Measurements from ENCODE around the gene WDR44.
"Not testable (repeated sequence)": the region's sequence is repeated elsewhere in the genome, so short reads cannot be mapped to it uniquely, and the experiment has no call there.

Gene WDR44

GRCh38 chrX:118360429-118361125, 14.7 kb downstream of the WDR44 start:
- DNase-seq, result no peak

- DNase-seq, result no peak
Measured at GRCh38 chrX:118364261-118364660, 18.4 kb downstream of the WDR44 start.

- no peak for DNase-seq
Measured at GRCh38 chrX:118367338-118367737, 21.4 kb downstream of the WDR44 start.

GRCh38 chrX:118368398-118368797, 22.5 kb downstream of the WDR44 start:
- DNase-seq, result no peak

GRCh38 chrX:118370921-118371624, 25.2 kb downstream of the WDR44 start:
- no peak for DNase-seq

GRCh38 chrX:118373538-118373937, 27.6 kb downstream of the WDR44 start:
- DNase-seq, result no peak

- no peak for DNase-seq
Measured at GRCh38 chrX:118383120-118383519, 37.2 kb downstream of the WDR44 start.

- no peak for DNase-seq
Measured at GRCh38 chrX:118392716-118393115, 46.8 kb downstream of the WDR44 start.

- no peak for DNase-seq
Measured at GRCh38 chrX:118396113-118396512, 50.2 kb downstream of the WDR44 start.

GRCh38 chrX:118418811-118419251, 72.9 kb downstream of the WDR44 start:
- no peak for DNase-seq

GRCh38 chrX:118420462-118420861, 74.6 kb downstream of the WDR44 start:
- DNase-seq, result no peak

GRCh38 chrX:118423558-118423957, 77.7 kb downstream of the WDR44 start:
- DNase-seq, result no peak

- no peak for DNase-seq
Measured at GRCh38 chrX:118432799-118433198, 86.9 kb downstream of the WDR44 start.

GRCh38 chrX:118437283-118437682, 91.4 kb downstream of the WDR44 start:
- no peak for DNase-seq

- DNase-seq, result no peak
Measured at GRCh38 chrX:118448273-118448783, 102.4 kb downstream of the WDR44 start.

- no peak for DNase-seq
Measured at GRCh38 chrX:118455013-118455412, 109.1 kb downstream of the WDR44 start.

- peak; percentile 2 to 61 for DNase-seq
Measured at GRCh38 chrX:118459494-118459893, 113.6 kb downstream of the WDR44 start.

GRCh38 chrX:118464501-118464900, 118.6 kb downstream of the WDR44 start:
- DNase-seq, result no peak

GRCh38 chrX:118468122-118468521, 122.2 kb downstream of the WDR44 start:
- no peak for DNase-seq

- not testable (repeated sequence) for DNase-seq
Measured at GRCh38 chrX:118470721-118471347, 124.9 kb downstream of the WDR44 start.

GRCh38 chrX:118474586-118474985, 128.7 kb downstream of the WDR44 start:
- DNase-seq, result no peak

- no peak for DNase-seq
Measured at GRCh38 chrX:118475903-118476302, 130.0 kb downstream of the WDR44 start.

GRCh38 chrX:118480172-118480571, 134.3 kb downstream of the WDR44 start:
- DNase-seq, result no peak

- not testable (repeated sequence) for DNase-seq
Measured at GRCh38 chrX:118482384-118482783, 136.5 kb downstream of the WDR44 start.

All from NCI-H446 (cell line).